ENCODE measurements around the gene TRMT10A. TPM values are rescaled to one million over a fixed set of nuclear protein-coding genes. Genes with fewer than 3 reads are reported as not detected.

The TRMT10A gene
- total RNA-seq, 5 donors from 2014 or later (not counting 1 experiment from before 2014, with no cell fraction given), result 3.4 to 5.3 (median 4.0) TPM

GRCh38 chr4:99586322-99586721, 22.5 kb upstream of the TRMT10A start:
- H3K9me3 Mint-ChIP-seq, result no peaks in the 10 kb centered on the region
- ChIA-PET POLR2A (no interaction called here), CTCF (no interaction called here)
- H3K36me3 ChIP-seq (ENCODE audit: control insufficient read depth in 2 of 2, extremely low read depth in 1 of 2, insufficient read depth in 1 of 2, low read length in 1 of 2), result no peaks in the 10 kb centered on the region
- no peak overlapping the region for H3K4me3 ChIP-seq (ENCODE audit: control insufficient read depth in 1 of 2, extremely low read depth in 1 of 2, low read length in 1 of 2)
- no peak for DNase-seq
- H3K36me3 Mint-ChIP-seq, result no peaks in the 10 kb centered on the region
- no peaks in the 10 kb centered on the region for H3K27me3 ChIP-seq (replicated peaks in 1 of 2; ENCODE audit: control insufficient read depth in 2 of 2, extremely low read depth in 1 of 2, insufficient read depth in 2 of 2, low read length in 1 of 2)
- H3K27ac ChIP-seq (ENCODE audit: low read length), result no peak overlapping the region
- no CpG with 5 or more reads among the region's 2 CpGs for WGBS (ENCODE audit: insufficient coverage)
- no peaks in the 10 kb centered on the region for H3K4me1 Mint-ChIP-seq
- no peak overlapping the region for H3K4me3 Mint-ChIP-seq
- no peaks in the 10 kb centered on the region for H3K4me1 ChIP-seq (ENCODE audit: control insufficient read depth in 1 of 2, extremely low read depth in 1 of 2, insufficient read depth in 2 of 2, low read length in 2 of 2)
- peaks cover 2 to 20% of the 10 kb centered on the region in 2 donors for H3K27me3 Mint-ChIP-seq
- H3K9me3 ChIP-seq, result no peaks in the 10 kb centered on the region
- H3K27ac Mint-ChIP-seq, result no peak overlapping the region
- no peak for ATAC-seq (replicated peaks in 1 of 4)

GRCh38 chr4:99585516-99585915, 21.7 kb upstream of the TRMT10A start:
- Histone ChIP-seq H3K9me3 (no peaks in the 10 kb centered on the region), H3K27ac (ENCODE audit: low read length) (no peak overlapping the region), H3K36me3 (ENCODE audit: control insufficient read depth in 2 of 2, extremely low read depth in 1 of 2, insufficient read depth in 1 of 2, low read length in 1 of 2) (no peaks in the 10 kb centered on the region), H3K4me3 (ENCODE audit: control insufficient read depth in 1 of 2, extremely low read depth in 1 of 2, low read length in 1 of 2) (no peak overlapping the region), H3K4me1 (ENCODE audit: control insufficient read depth in 1 of 2, extremely low read depth in 1 of 2, insufficient read depth in 2 of 2, low read length in 2 of 2) (no peaks in the 10 kb centered on the region), H3K27me3 (replicated peaks in 1 of 2; ENCODE audit: control insufficient read depth in 2 of 2, extremely low read depth in 1 of 2, insufficient read depth in 2 of 2, low read length in 1 of 2) (no peaks in the 10 kb centered on the region)
- no CpG with 5 or more reads among the region's 1 CpG for WGBS (ENCODE audit: insufficient coverage)
- Mint-ChIP-seq H3K36me3 (no peaks in the 10 kb centered on the region), H3K27ac (no peak overlapping the region), H3K27me3 (peaks cover 6 to 22% of the 10 kb centered on the region in 2 donors), H3K9me3 (no peaks in the 10 kb centered on the region), H3K4me3 (no peak overlapping the region), H3K4me1 (no peaks in the 10 kb centered on the region)
- ATAC-seq (replicated peaks in 1 of 4) (no peak), DNase-seq (no peak)
- POLR2A ChIA-PET, result no interaction called here
- CTCF ChIA-PET, result no interaction called here

GRCh38 chr4:99578714-99579113, 14.9 kb upstream of the TRMT10A start:
- WGBS (ENCODE audit: insufficient coverage), result no CpG with 5 or more reads among the region's 2 CpGs
- no peaks in the 10 kb centered on the region for H3K4me1 Mint-ChIP-seq
- H3K27ac Mint-ChIP-seq, result no peak overlapping the region

GRCh38 chr4:99574530-99575324, 10.9 kb upstream of the TRMT10A start, which contains the start of gene MTTP:
MTTP (plus strand) TSS chr4:99574824; CDS start chr4:99574910, 86 bp downstream.
- ChIA-PET CTCF (no interaction called here), POLR2A (no interaction called here)
- Mint-ChIP-seq H3K4me1 (no peaks in the 10 kb centered on the region), H3K4me3 (no peak within 1 kb of the TSS), H3K27ac (no peak within 1 kb of the TSS), H3K36me3 (no peaks in the 10 kb centered on the region), H3K27me3 (peaks cover 31 to 32% of the 10 kb centered on the region in 2 donors), H3K9me3 (no peaks in the 10 kb centered on the region)
- Histone ChIP-seq H3K36me3 (ENCODE audit: control insufficient read depth in 2 of 2, extremely low read depth in 1 of 2, insufficient read depth in 1 of 2, low read length in 1 of 2) (no peaks in the 10 kb centered on the region), H3K4me3 (ENCODE audit: control insufficient read depth in 1 of 2, extremely low read depth in 1 of 2, low read length in 1 of 2) (no peak within 1 kb of the TSS), H3K9me3 (no peaks in the 10 kb centered on the region), H3K27ac (ENCODE audit: low read length) (no peak within 1 kb of the TSS), H3K4me1 (ENCODE audit: control insufficient read depth in 1 of 2, extremely low read depth in 1 of 2, insufficient read depth in 2 of 2, low read length in 2 of 2) (no peaks in the 10 kb centered on the region), H3K27me3 (replicated peaks in 1 of 2; ENCODE audit: control insufficient read depth in 2 of 2, extremely low read depth in 1 of 2, insufficient read depth in 2 of 2, low read length in 1 of 2) (peaks cover 0 to 6% of the 10 kb centered on the region in 2 experiments)
- ATAC-seq (replicated peaks in 1 of 4) (no peak), DNase-seq (no peak)
- no CpG with 5 or more reads among the region's 3 CpGs for WGBS (ENCODE audit: insufficient coverage)

More at GRCh38 chr4:99578714-99579113, 14.9 kb upstream of the TRMT10A start:
- ChIA-PET CTCF (no interaction called here), POLR2A (no interaction called here)
- peaks cover 23 to 31% of the 10 kb centered on the region in 2 donors for H3K27me3 Mint-ChIP-seq
- no peak for ATAC-seq (replicated peaks in 1 of 4)
- H3K36me3 Mint-ChIP-seq, result no peaks in the 10 kb centered on the region
- H3K4me3 Mint-ChIP-seq, result no peak overlapping the region
- DNase-seq, result no peak
- H3K27ac ChIP-seq (ENCODE audit: low read length), result no peak overlapping the region
- no peaks in the 10 kb centered on the region for H3K9me3 Mint-ChIP-seq
- H3K9me3 ChIP-seq, result no peaks in the 10 kb centered on the region
- no peaks in the 10 kb centered on the region for H3K27me3 ChIP-seq (replicated peaks in 1 of 2; ENCODE audit: control insufficient read depth in 2 of 2, extremely low read depth in 1 of 2, insufficient read depth in 2 of 2, low read length in 1 of 2)
- H3K4me3 ChIP-seq (ENCODE audit: control insufficient read depth in 1 of 2, extremely low read depth in 1 of 2, low read length in 1 of 2), result no peak overlapping the region
- no peaks in the 10 kb centered on the region for H3K36me3 ChIP-seq (ENCODE audit: control insufficient read depth in 2 of 2, extremely low read depth in 1 of 2, insufficient read depth in 1 of 2, low read length in 1 of 2)
- H3K4me1 ChIP-seq (ENCODE audit: control insufficient read depth in 1 of 2, extremely low read depth in 1 of 2, insufficient read depth in 2 of 2, low read length in 2 of 2), result no peaks in the 10 kb centered on the region

GRCh38 chr4:99573735-99574368, 10.0 kb upstream of the TRMT10A start:
- no peak overlapping the region for H3K27ac Mint-ChIP-seq
- H3K27me3 Mint-ChIP-seq, result peaks cover 27 to 33% of the 10 kb centered on the region in 2 donors
- H3K4me1 Mint-ChIP-seq, result no peaks in the 10 kb centered on the region
- no peaks in the 10 kb centered on the region for H3K9me3 ChIP-seq
- H3K4me3 Mint-ChIP-seq, result no peak overlapping the region
- DNase-seq (no peak), ATAC-seq (replicated peaks in 1 of 4) (no peak)
- no peaks in the 10 kb centered on the region for H3K36me3 Mint-ChIP-seq
- H3K9me3 Mint-ChIP-seq, result no peaks in the 10 kb centered on the region
- H3K36me3 ChIP-seq (ENCODE audit: control insufficient read depth in 2 of 2, extremely low read depth in 1 of 2, insufficient read depth in 1 of 2, low read length in 1 of 2), result no peaks in the 10 kb centered on the region
- H3K27ac ChIP-seq (ENCODE audit: low read length), result no peak overlapping the region
- WGBS (ENCODE audit: insufficient coverage), result no CpG with 5 or more reads among the region's 1 CpG
- CTCF ChIA-PET, result no interaction called here
- no peak overlapping the region for H3K4me3 ChIP-seq (ENCODE audit: control insufficient read depth in 1 of 2, extremely low read depth in 1 of 2, low read length in 1 of 2)
- POLR2A ChIA-PET, result no interaction called here
- no peaks in the 10 kb centered on the region for H3K4me1 ChIP-seq (ENCODE audit: control insufficient read depth in 1 of 2, extremely low read depth in 1 of 2, insufficient read depth in 2 of 2, low read length in 2 of 2)
- peaks cover 0 to 6% of the 10 kb centered on the region in 2 experiments for H3K27me3 ChIP-seq (replicated peaks in 1 of 2; ENCODE audit: control insufficient read depth in 2 of 2, extremely low read depth in 1 of 2, insufficient read depth in 2 of 2, low read length in 1 of 2)

- no peak overlapping the region for H3K4me3 Mint-ChIP-seq
- CTCF ChIA-PET, result interaction anchor here in 1 of 2 donors (1.0 kb wide), 1 partner anchor 376 kb away, joined by 3 read pairs; no protein-coding TSS in a partner anchor
These were observed 8.8 kb upstream of the TRMT10A start for GRCh38 chr4:99572527-99573240.

More at GRCh38 chr4:99572527-99573240, 8.8 kb upstream of the TRMT10A start:
- Histone ChIP-seq H3K4me3 (ENCODE audit: control insufficient read depth in 1 of 2, extremely low read depth in 1 of 2, low read length in 1 of 2) (no peak overlapping the region), H3K27ac (ENCODE audit: low read length) (no peak overlapping the region), H3K36me3 (ENCODE audit: control insufficient read depth in 2 of 2, extremely low read depth in 1 of 2, insufficient read depth in 1 of 2, low read length in 1 of 2) (no peaks in the 10 kb centered on the region), H3K9me3 (no peaks in the 10 kb centered on the region), H3K27me3 (replicated peaks in 1 of 2; ENCODE audit: control insufficient read depth in 2 of 2, extremely low read depth in 1 of 2, insufficient read depth in 2 of 2, low read length in 1 of 2) (peaks cover 0 to 8% of the 10 kb centered on the region in 2 experiments), H3K4me1 (ENCODE audit: control insufficient read depth in 1 of 2, extremely low read depth in 1 of 2, insufficient read depth in 2 of 2, low read length in 2 of 2) (no peaks in the 10 kb centered on the region)
- POLR2A ChIA-PET, result interaction anchor here (0.7 kb wide), 2 partner anchors 377 to 1740 kb away, joined by 3 read pairs; partner anchors contain the start of gene H2AZ1 (in 1 of the 2)
- no peak for DNase-seq
- Mint-ChIP-seq H3K4me1 (no peaks in the 10 kb centered on the region), H3K27ac (no peak overlapping the region), H3K36me3 (no peaks in the 10 kb centered on the region), H3K27me3 (peaks cover 35 to 41% of the 10 kb centered on the region in 2 donors), H3K9me3 (no peaks in the 10 kb centered on the region)
- 100% methylated on average over 3 of the region's 6 CpGs for WGBS (ENCODE audit: insufficient coverage)
- ATAC-seq (replicated peaks in 1 of 4), result no peak

Data from T-cell (primary cell).